Astrocyte of the cerebellum (primary cell): ENCODE measurements around the gene MCOLN1.

Experiments used
- DNase-seq: peaks from one replicate; pipeline ENCODE4 v3.0.0-alpha.2; 2011; ENCODE audit warnings: low read depth
- H3K4me3 ChIP-seq: 2 replicates; pipeline ENCODE4 v1.5.1; 2011; ENCODE audit warnings: mild to moderate bottlenecking, low read depth, low read length, moderate library complexity
- CTCF ChIP-seq: IDR thresholded peaks from 2 replicates; pipeline ENCODE4 v1.5.1; 2012; ENCODE audit warnings: low read length, low read depth, moderate library complexity, mild to moderate bottlenecking; ENCODE audit errors: missing control alignments
- in situ Hi-C: cut with HindIII; loops from 2 replicates; pipeline ENCODE4 v1.10.0; 2017; ENCODE audit warnings: low sequenced_read_pairs

Gene MCOLN1

GRCh38 chr19:7549429-7550148 lies 27.2 kb downstream of the MCOLN1 start:
- H3K4me3 ChIP-seq, result no peak overlapping the region
- no peak for DNase-seq
- TF ChIP-seq CTCF, result no peak
- in situ Hi-C loops, result no loop called here

DNA sequence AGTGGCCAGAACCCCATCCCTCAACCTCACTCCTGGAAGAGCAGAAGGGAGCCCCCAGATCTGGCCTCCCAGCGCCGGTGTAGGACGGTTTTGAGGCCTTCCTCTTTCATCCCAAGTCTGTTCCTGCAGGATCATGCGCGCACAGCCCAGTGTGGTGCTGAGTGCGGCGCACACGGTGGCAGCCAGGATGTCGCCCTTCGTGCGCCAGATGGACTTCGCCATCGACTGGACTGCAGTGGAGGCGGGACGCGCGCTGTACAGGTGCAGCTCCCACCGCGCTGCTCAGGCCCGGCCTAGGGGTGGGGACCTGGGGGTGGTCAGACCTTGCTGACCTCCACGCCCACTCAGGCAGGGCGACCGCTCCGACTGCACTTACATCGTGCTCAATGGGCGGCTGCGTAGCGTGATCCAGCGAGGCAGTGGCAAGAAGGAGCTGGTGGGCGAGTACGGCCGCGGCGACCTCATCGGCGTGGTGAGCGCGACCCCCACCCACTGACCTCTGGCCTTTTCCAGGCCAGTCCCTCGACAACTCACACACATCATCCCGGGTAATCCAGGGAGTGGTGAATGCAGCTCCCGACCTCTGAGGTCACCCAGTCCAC lies 27.8 kb downstream of the MCOLN1 start:
- no peak for DNase-seq
- no peak for TF ChIP-seq CTCF
- no peak overlapping the region for H3K4me3 ChIP-seq
- in situ Hi-C loops, result no loop called here

- H3K4me3 ChIP-seq, result peak overlapping the region; percentile 14
- TF ChIP-seq CTCF, result no peak
- in situ Hi-C loops, result no loop called here
- DNase-seq, result peak; percentile 33
Observed at GRCh38 chr19:7550987-7551761, 28.8 kb downstream of the MCOLN1 start.

GRCh38 chr19:7552781-7553180 lies 30.4 kb downstream of the MCOLN1 start:
- no peak for DNase-seq
- in situ Hi-C loops, result no loop called here
- H3K4me3 ChIP-seq, result no peak overlapping the region
- TF ChIP-seq CTCF, result no peak

DNA sequence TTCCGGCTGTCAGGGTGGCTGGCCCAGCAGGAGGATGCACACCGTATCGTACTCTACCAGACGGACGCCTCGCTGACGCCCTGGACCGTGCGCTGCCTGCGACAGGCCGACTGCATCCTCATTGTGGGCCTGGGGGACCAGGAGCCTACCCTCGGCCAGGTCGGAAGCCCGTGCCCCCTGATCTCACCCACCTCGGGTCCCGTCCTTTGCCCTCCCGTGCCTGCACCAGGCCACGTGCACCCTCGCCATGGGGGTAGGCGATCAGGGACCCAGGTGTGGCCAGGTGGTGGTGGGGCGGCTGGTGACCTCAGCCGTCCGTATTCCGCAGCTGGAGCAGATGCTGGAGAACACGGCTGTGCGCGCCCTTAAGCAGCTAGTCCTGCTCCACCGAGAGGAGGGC lies 32.1 kb downstream of the MCOLN1 start:
- no peak for TF ChIP-seq CTCF
- in situ Hi-C loops, result no loop called here
- H3K4me3 ChIP-seq, result no peak overlapping the region
- no peak for DNase-seq

GRCh38 chr19:7554990-7555864 lies 32.8 kb downstream of the MCOLN1 start:
- no peak for TF ChIP-seq CTCF
- no peak overlapping the region for H3K4me3 ChIP-seq
- in situ Hi-C loops, result no loop called here
- no peak for DNase-seq
